ENCODE measurements around the gene ESRP2.

ESRP2 gene

GRCh38 chr16:68217506-68217905, 18.4 kb downstream of the ESRP2 start:
- no peak for DNase-seq (ENCODE audit: low read depth)

GRCh38 chr16:68216240-68216639, 19.7 kb downstream of the ESRP2 start:
- DNase-seq (ENCODE audit: low read depth), result no peak

GRCh38 chr16:68215302-68215701, 20.6 kb downstream of the ESRP2 start:
- no peak for DNase-seq (ENCODE audit: low read depth)

- no peak for DNase-seq (ENCODE audit: low read depth)
Measured at GRCh38 chr16:68214726-68215125, 21.2 kb downstream of the ESRP2 start.

GRCh38 chr16:68206245-68206644, 29.7 kb downstream of the ESRP2 start:
- no peak for DNase-seq (ENCODE audit: low read depth)

GRCh38 chr16:68202091-68202519, 33.8 kb downstream of the ESRP2 start:
- DNase-seq (ENCODE audit: low read depth), result no peak

GRCh38 chr16:68200088-68200783, 35.7 kb downstream of the ESRP2 start:
- DNase-seq (ENCODE audit: low read depth), result no peak

GRCh38 chr16:68197250-68197649, 38.7 kb downstream of the ESRP2 start:
- DNase-seq (ENCODE audit: low read depth), result no peak

- no peak for DNase-seq (ENCODE audit: low read depth)
Measured at GRCh38 chr16:68194251-68194650, 41.7 kb downstream of the ESRP2 start.

- no peak for DNase-seq (ENCODE audit: low read depth)
Measured at GRCh38 chr16:68190736-68191510, 45.0 kb downstream of the ESRP2 start.

- no peak for DNase-seq (ENCODE audit: low read depth)
Measured at GRCh38 chr16:68190081-68190480, 45.8 kb downstream of the ESRP2 start.

- no peak for DNase-seq (ENCODE audit: low read depth)
Measured at GRCh38 chr16:68188170-68188569, 47.8 kb downstream of the ESRP2 start.

- DNase-seq (ENCODE audit: low read depth), result no peak
Measured at GRCh38 chr16:68187505-68187904, 48.4 kb downstream of the ESRP2 start.

GRCh38 chr16:68186877-68187276, 49.0 kb downstream of the ESRP2 start:
- DNase-seq (ENCODE audit: low read depth), result no peak

- DNase-seq (ENCODE audit: low read depth), result no peak
Measured at GRCh38 chr16:68183046-68183445, 52.9 kb downstream of the ESRP2 start.

GRCh38 chr16:68179855-68180254, 56.1 kb downstream of the ESRP2 start:
- no peak for DNase-seq (ENCODE audit: low read depth)

- DNase-seq (ENCODE audit: low read depth), result no peak
Measured at GRCh38 chr16:68179196-68179795, 56.6 kb downstream of the ESRP2 start.
